ENCODE results near the gene SYNPO2L. TPM values are rescaled to one million over a fixed set of nuclear protein-coding genes. Genes with fewer than 3 reads are reported as not detected.

Gene SYNPO2L
- total and polyA plus RNA-seq, 4 donors, result under 0.01 to 0.02 TPM; not detected in 2

DNA sequence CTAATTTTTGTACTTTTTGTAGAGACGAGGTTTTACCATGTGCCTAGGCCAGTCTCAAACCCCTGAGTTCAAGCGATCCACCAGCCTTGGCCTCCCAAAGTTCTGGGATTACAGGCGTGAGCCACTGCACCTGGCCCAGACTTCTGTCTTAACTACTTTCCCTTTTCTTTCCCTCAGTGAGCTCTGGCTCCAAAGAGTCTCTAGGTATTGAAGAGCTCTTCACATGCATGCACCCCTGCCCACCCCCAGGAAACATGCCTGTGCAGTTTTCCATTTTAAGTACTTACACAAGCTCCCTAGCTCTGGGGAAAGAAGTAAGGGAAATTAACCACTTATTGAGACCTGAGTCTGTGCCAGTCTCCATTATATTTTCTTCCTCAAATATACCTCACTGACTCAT is 16.5 kb downstream of the SYNPO2L start (continued):
- TF ChIP-seq, protein P1, sequence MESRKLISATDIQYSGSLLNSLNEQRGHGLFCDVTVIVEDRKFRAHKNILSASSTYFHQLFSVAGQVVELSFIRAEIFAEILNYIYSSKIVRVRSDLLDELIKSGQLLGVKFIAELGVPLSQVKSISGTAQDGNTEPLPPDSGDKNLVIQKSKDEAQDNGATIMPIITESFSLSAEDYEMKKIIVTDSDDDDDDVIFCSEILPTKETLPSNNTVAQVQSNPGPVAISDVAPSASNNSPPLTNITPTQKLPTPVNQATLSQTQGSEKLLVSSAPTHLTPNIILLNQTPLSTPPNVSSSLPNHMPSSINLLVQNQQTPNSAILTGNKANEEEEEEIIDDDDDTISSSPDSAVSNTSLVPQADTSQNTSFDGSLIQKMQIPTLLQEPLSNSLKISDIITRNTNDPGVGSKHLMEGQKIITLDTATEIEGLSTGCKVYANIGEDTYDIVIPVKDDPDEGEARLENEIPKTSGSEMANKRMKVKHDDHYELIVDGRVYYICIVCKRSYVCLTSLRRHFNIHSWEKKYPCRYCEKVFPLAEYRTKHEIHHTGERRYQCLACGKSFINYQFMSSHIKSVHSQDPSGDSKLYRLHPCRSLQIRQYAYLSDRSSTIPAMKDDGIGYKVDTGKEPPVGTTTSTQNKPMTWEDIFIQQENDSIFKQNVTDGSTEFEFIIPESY (IDR thresholded peaks at IDR 0.05), result no peak
- TF ChIP-seq, protein P2, sequence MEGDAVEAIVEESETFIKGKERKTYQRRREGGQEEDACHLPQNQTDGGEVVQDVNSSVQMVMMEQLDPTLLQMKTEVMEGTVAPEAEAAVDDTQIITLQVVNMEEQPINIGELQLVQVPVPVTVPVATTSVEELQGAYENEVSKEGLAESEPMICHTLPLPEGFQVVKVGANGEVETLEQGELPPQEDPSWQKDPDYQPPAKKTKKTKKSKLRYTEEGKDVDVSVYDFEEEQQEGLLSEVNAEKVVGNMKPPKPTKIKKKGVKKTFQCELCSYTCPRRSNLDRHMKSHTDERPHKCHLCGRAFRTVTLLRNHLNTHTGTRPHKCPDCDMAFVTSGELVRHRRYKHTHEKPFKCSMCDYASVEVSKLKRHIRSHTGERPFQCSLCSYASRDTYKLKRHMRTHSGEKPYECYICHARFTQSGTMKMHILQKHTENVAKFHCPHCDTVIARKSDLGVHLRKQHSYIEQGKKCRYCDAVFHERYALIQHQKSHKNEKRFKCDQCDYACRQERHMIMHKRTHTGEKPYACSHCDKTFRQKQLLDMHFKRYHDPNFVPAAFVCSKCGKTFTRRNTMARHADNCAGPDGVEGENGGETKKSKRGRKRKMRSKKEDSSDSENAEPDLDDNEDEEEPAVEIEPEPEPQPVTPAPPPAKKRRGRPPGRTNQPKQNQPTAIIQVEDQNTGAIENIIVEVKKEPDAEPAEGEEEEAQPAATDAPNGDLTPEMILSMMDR (IDR thresholded peaks at IDR 0.05; ENCODE audit: low read depth, low read length, missing input control), result no peak

DNA sequence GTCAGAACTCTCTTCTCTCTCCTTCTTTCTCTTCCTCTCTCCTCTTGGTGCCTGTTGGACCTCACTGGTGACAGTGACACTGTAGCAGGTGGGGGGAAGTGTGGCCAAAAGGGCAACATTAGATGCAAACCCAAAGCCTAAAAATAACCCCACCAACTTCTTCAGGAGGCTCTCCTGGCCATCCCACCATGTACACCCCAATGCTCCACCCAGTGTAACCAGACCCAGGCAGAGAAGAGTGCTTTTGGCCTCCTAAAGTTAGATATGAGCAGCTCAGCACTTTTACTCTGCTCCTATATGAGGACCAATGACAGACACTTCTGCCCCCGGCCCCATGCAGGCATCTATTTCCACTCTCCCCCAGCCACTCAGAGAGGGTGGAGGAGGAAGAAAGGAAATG is 20.0 kb downstream of the SYNPO2L start:
- DNase-seq (ENCODE audit: low spot score), result no peak
- Histone ChIP-seq H3K27me3 (ENCODE audit: control insufficient read depth in 4 of 4, insufficient read depth in 4 of 4, low read length in 3 of 4) (no peaks in the 10 kb centered on the region), H3K9me3 (ENCODE audit: control insufficient read depth in 4 of 4, low read length in 3 of 4) (no peaks in the 10 kb centered on the region), H3K27ac (ENCODE audit: low read depth in 1 of 2, low read length in 2 of 2) (no peak overlapping the region), H3K9ac (ENCODE audit: low read depth in 1 of 2, low read length in 2 of 2) (no peak overlapping the region), H3K36me3 (ENCODE audit: control insufficient read depth in 4 of 4, insufficient read depth in 3 of 4, low read depth in 1 of 4, low read length in 3 of 4) (no peaks in the 10 kb centered on the region), H3K4me3 (ENCODE audit: low read depth in 1 of 3, low read length in 3 of 3) (no peak overlapping the region), H3K4me1 (ENCODE audit: control insufficient read depth in 4 of 4, insufficient read depth in 4 of 4, low read length in 3 of 4) (no peaks in the 10 kb centered on the region)
- WGBS, result 43% methylated on average over 1 of the region's 1 CpG
- TF ChIP-seq GABPA (IDR thresholded peaks at IDR 0.05 in 1 of 2, conservative IDR thresholded peaks at IDR 0.05 in 1 of 2), result no peak
- no peak for TF ChIP-seq TAF1 (conservative IDR thresholded peaks at IDR 0.05)
- TF ChIP-seq RXRA (IDR thresholded peaks at IDR 0.05), result no peak
- TF ChIP-seq YY1 (IDR thresholded peaks at IDR 0.05), result no peak
- no peak for TF ChIP-seq SP1 (IDR thresholded peaks at IDR 0.05)
- TF ChIP-seq, protein P2 (IDR thresholded peaks at IDR 0.05; ENCODE audit: low read depth, low read length, missing input control), result no peak
- no peak for TF ChIP-seq FOXA1 (IDR thresholded peaks at IDR 0.05)
- TF ChIP-seq NR2F2 (IDR thresholded peaks at IDR 0.05), result no peak
- TF ChIP-seq, protein P3, sequence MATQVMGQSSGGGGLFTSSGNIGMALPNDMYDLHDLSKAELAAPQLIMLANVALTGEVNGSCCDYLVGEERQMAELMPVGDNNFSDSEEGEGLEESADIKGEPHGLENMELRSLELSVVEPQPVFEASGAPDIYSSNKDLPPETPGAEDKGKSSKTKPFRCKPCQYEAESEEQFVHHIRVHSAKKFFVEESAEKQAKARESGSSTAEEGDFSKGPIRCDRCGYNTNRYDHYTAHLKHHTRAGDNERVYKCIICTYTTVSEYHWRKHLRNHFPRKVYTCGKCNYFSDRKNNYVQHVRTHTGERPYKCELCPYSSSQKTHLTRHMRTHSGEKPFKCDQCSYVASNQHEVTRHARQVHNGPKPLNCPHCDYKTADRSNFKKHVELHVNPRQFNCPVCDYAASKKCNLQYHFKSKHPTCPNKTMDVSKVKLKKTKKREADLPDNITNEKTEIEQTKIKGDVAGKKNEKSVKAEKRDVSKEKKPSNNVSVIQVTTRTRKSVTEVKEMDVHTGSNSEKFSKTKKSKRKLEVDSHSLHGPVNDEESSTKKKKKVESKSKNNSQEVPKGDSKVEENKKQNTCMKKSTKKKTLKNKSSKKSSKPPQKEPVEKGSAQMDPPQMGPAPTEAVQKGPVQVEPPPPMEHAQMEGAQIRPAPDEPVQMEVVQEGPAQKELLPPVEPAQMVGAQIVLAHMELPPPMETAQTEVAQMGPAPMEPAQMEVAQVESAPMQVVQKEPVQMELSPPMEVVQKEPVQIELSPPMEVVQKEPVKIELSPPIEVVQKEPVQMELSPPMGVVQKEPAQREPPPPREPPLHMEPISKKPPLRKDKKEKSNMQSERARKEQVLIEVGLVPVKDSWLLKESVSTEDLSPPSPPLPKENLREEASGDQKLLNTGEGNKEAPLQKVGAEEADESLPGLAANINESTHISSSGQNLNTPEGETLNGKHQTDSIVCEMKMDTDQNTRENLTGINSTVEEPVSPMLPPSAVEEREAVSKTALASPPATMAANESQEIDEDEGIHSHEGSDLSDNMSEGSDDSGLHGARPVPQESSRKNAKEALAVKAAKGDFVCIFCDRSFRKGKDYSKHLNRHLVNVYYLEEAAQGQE (IDR thresholded peaks at IDR 0.05), result no peak
- TF ChIP-seq, protein P1 (IDR thresholded peaks at IDR 0.05), result no peak
- no peak for TF ChIP-seq HNF4G (IDR thresholded peaks at IDR 0.05)
- TF ChIP-seq EGR1 (IDR thresholded peaks at IDR 0.05; ENCODE audit: low read depth in 2 of 2), result no peak
- TF ChIP-seq, protein P4, sequence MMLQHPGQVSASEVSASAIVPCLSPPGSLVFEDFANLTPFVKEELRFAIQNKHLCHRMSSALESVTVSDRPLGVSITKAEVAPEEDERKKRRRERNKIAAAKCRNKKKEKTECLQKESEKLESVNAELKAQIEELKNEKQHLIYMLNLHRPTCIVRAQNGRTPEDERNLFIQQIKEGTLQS (IDR thresholded peaks at IDR 0.05), result no peak
- TF ChIP-seq RAD21 (IDR thresholded peaks at IDR 0.05), result no peak
- TF ChIP-seq, protein P5, sequence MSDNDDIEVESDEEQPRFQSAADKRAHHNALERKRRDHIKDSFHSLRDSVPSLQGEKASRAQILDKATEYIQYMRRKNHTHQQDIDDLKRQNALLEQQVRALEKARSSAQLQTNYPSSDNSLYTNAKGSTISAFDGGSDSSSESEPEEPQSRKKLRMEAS (IDR thresholded peaks at IDR 0.05), result no peak
- no peak for TF ChIP-seq FOXA2 (IDR thresholded peaks at IDR 0.05)
- TF ChIP-seq JUND (IDR thresholded peaks at IDR 0.05), result no peak

Measured in liver (tissue), 9 donors.